PC-9 (cell line): Measurements from ENCODE around the gene CACNA2D4. TPM values are rescaled to one million over a fixed set of nuclear protein-coding genes. Genes with fewer than 3 reads are reported as not detected.
"Not testable (repeated sequence)": the region's sequence is repeated elsewhere in the genome, so short reads cannot be mapped to it uniquely, and the experiment has no call there.

Experiments
- BruUV-seq: library from RNA; stranded (reverse); fragments of 400-500 nt; replicated peaks from 2 replicates; lab custom pipeline; 2021; lab: Mats Ljungman, UMichigan
- CTCF ChIA-PET: fragments of 300-600 bp; sonication (Branson Sonifier 250); formaldehyde crosslinking; loops from one replicate; lab custom pipeline; 2022; ENCODE audit warnings: antibody characterized with exemption; lab: Charles Lee
- POLR2A ChIA-PET: fragments of 300-600 bp; sonication (Branson Sonifier 250); formaldehyde crosslinking; loops from one replicate; lab custom pipeline; 2022; ENCODE audit warnings: antibody characterized with exemption; ENCODE audit not compliant: unreplicated experiment; lab: Charles Lee
- DNase-seq, 2 experiments: peaks; one replicate each; pipeline versions ENCODE4 v3.0.0 to v3.0.0-alpha.2; 2015 to 2022; ENCODE audit warnings: mixed read lengths in 1 of 2
- H2AFZ ChIP-seq: fragments of 200-600 bp; sonication (generic); 2 replicates; pipeline ENCODE4 v1.8.1; 2017; ENCODE audit warnings: antibody characterized with exemption
- H3F3A ChIP-seq: fragments of 200-600 bp; sonication (generic); 2 replicates; pipeline ENCODE4 v1.8.1; 2017; ENCODE audit warnings: antibody characterized with exemption, mild to moderate bottlenecking, low read depth; ENCODE audit not compliant: insufficient read depth
- H3K27ac ChIP-seq: fragments of 200-600 bp; sonication (generic); 2 replicates; pipeline ENCODE4 v1.6.1; 2016; ENCODE audit warnings: mixed run types
- H3K27me3 ChIP-seq: fragments of 200-600 bp; sonication (generic); 2 replicates; pipeline ENCODE4 v1.6.1; 2016; ENCODE audit warnings: low read depth, mixed run types; ENCODE audit not compliant: insufficient read depth
- H3K36me3 ChIP-seq: fragments of 200-600 bp; sonication (generic); 2 replicates; pipeline ENCODE4 v1.6.1; 2016; ENCODE audit warnings: low read depth, mixed run types
- H3K4me1 ChIP-seq: fragments of 200-600 bp; sonication (generic); replicated peaks from 2 replicates; pipeline ENCODE4 v1.6.1; 2016; ENCODE audit warnings: mixed run types; ENCODE audit not compliant: insufficient read depth
- H3K4me2 ChIP-seq: fragments of 200-600 bp; sonication (generic); 2 replicates; pipeline ENCODE4 v1.6.1; 2017; ENCODE audit warnings: mixed run types
- H3K4me3 ChIP-seq: fragments of 200-600 bp; sonication (generic); 2 replicates; pipeline ENCODE4 v1.6.1; 2016; ENCODE audit warnings: mixed run types
- H3K79me2 ChIP-seq: fragments of 200-600 bp; sonication (generic); 2 replicates; pipeline ENCODE4 v1.6.1; 2017; ENCODE audit warnings: low read depth, mixed run types
- H3K9me2 ChIP-seq: fragments of 200-600 bp; sonication (generic); 2 replicates; pipeline ENCODE4 v1.8.1; 2017; ENCODE audit warnings: mild to moderate bottlenecking; ENCODE audit not compliant: insufficient read depth
- H3K9me3 ChIP-seq: fragments of 200-600 bp; sonication (generic); 2 replicates; pipeline ENCODE4 v1.8.1; 2016; ENCODE audit warnings: low read depth; ENCODE audit not compliant: insufficient read depth
- H4K20me1 ChIP-seq: fragments of 200-600 bp; sonication (generic); 2 replicates; pipeline ENCODE4 v1.8.1; 2017; ENCODE audit not compliant: insufficient read depth
- EZH2 ChIP-seq: fragments of 200-600 bp; sonication (generic); IDR thresholded peaks from 2 replicates; pipeline ENCODE4 v1.8.0; 2017; ENCODE audit warnings: antibody characterized with exemption, low read depth
- intact Hi-C: fragments of 100-400 bp; cut with micrococcal nuclease; formaldehyde crosslinking; loops from one replicate; pipeline ENCODE4 v1.10.0; 2022; ENCODE audit not compliant: unreplicated experiment
- total RNA-seq: library from RNA; stranded (reverse); gene quantifications from 2 replicates; pipeline ENCODE4 v1.2.3, GENCODE V29; 2021
- TF ChIP-seq, protein P1 (sequence below): fragments of 200-600 bp; sonication (generic); conservative IDR thresholded peaks from 2 replicates; pipeline ENCODE4 v1.6.1; 2017; ENCODE audit warnings: mixed run types, antibody characterized with exemption, mild to moderate bottlenecking, moderate library complexity

CACNA2D4 gene
- total RNA-seq, 1 experiment from 2014 or later = not detected

DNA sequence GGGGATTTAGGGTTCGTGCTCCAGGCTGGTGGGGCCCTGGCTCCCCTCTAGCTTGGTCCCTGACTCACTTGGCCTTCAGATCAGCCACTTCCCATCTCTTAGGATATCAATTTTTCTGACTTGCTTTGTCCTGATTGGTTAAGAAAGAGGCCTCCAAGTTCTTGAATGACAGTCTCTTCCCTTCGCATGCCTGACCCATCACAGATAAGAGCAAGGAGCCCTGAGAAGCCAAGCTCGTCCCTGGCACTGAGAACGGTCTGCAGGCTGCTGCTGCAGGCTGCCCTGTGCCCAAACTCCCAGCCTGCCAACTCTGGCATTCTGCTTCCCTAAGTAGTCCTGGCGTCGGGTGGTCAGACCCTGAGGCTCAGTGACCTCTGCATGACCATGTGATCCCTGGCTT lies 98.9 kb downstream of the CACNA2D4 start:
- intact Hi-C loops = no loop called here
- BruUV-seq = no TSS peak
- Histone ChIP-seq H3K4me1 (no peaks in the 10 kb centered on the region), H4K20me1 (no peaks in the 10 kb centered on the region), H3K4me2 (no peak overlapping the region), H3K27me3 (peaks cover 87% of the 10 kb centered on the region), H2AFZ (no peak overlapping the region), H3K27ac (no peak overlapping the region), H3K9me2 (no peaks in the 10 kb centered on the region), H3K79me2 (no peaks in the 10 kb centered on the region), H3K36me3 (no peaks in the 10 kb centered on the region), H3K4me3 (no peak overlapping the region), H3K9me3 (no peaks in the 10 kb centered on the region), H3F3A (no peaks in the 10 kb centered on the region)
- no peak for DNase-seq
- ChIA-PET POLR2A (no interaction called here), CTCF (no interaction called here)
- no peak for TF ChIP-seq EZH2
- TF ChIP-seq, protein P1, sequence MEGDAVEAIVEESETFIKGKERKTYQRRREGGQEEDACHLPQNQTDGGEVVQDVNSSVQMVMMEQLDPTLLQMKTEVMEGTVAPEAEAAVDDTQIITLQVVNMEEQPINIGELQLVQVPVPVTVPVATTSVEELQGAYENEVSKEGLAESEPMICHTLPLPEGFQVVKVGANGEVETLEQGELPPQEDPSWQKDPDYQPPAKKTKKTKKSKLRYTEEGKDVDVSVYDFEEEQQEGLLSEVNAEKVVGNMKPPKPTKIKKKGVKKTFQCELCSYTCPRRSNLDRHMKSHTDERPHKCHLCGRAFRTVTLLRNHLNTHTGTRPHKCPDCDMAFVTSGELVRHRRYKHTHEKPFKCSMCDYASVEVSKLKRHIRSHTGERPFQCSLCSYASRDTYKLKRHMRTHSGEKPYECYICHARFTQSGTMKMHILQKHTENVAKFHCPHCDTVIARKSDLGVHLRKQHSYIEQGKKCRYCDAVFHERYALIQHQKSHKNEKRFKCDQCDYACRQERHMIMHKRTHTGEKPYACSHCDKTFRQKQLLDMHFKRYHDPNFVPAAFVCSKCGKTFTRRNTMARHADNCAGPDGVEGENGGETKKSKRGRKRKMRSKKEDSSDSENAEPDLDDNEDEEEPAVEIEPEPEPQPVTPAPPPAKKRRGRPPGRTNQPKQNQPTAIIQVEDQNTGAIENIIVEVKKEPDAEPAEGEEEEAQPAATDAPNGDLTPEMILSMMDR = no peak

- no peaks in the 10 kb centered on the region for H3K4me1 ChIP-seq
- H2AFZ ChIP-seq = no peak overlapping the region
- no peaks in the 10 kb centered on the region for H3K36me3 ChIP-seq
- intact Hi-C loops = no loop called here
- no peak overlapping the region for H3K27ac ChIP-seq
- no peaks in the 10 kb centered on the region for H3F3A ChIP-seq
- H4K20me1 ChIP-seq = no peaks in the 10 kb centered on the region
- no peak overlapping the region for H3K4me2 ChIP-seq
- H3K4me3 ChIP-seq = no peak overlapping the region
- H3K79me2 ChIP-seq = no peaks in the 10 kb centered on the region
- H3K27me3 ChIP-seq = peaks cover 87% of the 10 kb centered on the region
- CTCF ChIA-PET = no interaction called here
- H3K9me3 ChIP-seq = no peaks in the 10 kb centered on the region
- no peaks in the 10 kb centered on the region for H3K9me2 ChIP-seq
- no peak for TF ChIP-seq EZH2
- TF ChIP-seq, protein P1 = no peak
- POLR2A ChIA-PET = interaction anchor here (0.6 kb wide), 1 partner anchor 157 kb away, joined by 3 read pairs; no protein-coding TSS in a partner anchor
- no peak for DNase-seq
- no TSS peak for BruUV-seq
These were observed 99.4 kb downstream of the CACNA2D4 start for GRCh38 chr12:1819050-1819449.

DNA sequence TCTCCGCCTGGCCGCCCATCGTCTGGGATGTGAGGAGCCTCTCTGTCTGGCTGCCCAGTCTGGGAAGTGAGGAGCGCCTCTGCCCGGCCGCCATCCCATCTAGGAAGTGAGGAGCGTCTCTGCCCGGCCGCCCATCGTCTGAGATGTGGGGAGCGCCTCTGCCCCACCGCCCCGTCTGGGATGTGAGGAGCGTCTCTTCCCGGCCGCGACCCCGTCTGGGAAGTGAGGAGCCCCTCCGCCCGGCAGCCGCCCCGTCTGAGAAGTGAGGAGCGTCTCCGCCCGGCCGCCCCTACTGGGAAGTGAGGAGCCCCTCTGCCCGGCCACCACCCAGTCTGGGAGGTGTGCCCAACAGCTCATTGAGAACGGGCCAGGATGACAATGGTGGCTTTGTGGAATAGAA lies 100.5 kb downstream of the CACNA2D4 start:
- intact Hi-C loops, H3K4me2 ChIP-seq, H3K9me2 ChIP-seq, H3K27ac ChIP-seq, H3K79me2 ChIP-seq, DNase-seq, H3K4me1 ChIP-seq, H3K36me3 ChIP-seq, H3K4me3 ChIP-seq, POLR2A ChIA-PET, H3K9me3 ChIP-seq, H2AFZ ChIP-seq, H3F3A ChIP-seq, H4K20me1 ChIP-seq, BruUV-seq, CTCF ChIA-PET: not testable (repeated sequence)
- H3K27me3 ChIP-seq = peaks cover 87% of the 10 kb centered on the region

DNA sequence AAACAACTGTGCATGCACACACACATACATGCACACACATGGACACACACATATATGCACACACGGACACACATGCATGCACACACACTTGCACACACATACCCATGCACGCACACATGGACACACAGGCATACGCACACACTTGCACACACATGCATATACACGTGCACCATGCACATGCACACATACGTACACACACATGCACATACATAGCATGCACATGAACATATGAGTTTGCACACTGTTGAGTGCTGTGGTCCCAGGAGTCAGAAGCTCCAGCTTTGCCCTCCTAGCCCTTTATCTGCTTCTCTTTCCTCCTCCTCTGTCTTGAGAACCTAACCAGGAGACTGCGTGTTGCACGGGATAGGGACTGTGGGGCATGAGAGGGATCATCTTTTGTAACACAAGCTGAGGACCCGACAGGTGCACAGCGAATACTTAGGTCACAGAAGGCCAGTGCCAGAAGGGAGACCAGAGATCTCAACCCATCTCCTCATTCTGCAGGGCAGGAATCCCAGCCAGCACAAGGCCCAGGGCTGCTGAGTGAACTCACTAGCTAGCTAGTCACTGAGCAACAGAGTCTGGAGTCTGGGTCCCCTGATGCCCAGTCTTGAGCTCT lies 101.6 kb downstream of the CACNA2D4 start:
- Histone ChIP-seq H2AFZ (no peak overlapping the region), H4K20me1 (no peaks in the 10 kb centered on the region), H3K4me2 (no peak overlapping the region), H3F3A (no peaks in the 10 kb centered on the region), H3K79me2 (no peaks in the 10 kb centered on the region), H3K9me3 (no peaks in the 10 kb centered on the region), H3K27ac (no peak overlapping the region), H3K36me3 (no peaks in the 10 kb centered on the region), H3K4me3 (no peak overlapping the region), H3K4me1 (no peaks in the 10 kb centered on the region), H3K9me2 (no peaks in the 10 kb centered on the region), H3K27me3 (peaks cover 87% of the 10 kb centered on the region)
- CTCF ChIA-PET = no interaction called here
- intact Hi-C loops = no loop called here
- no TSS peak for BruUV-seq
- POLR2A ChIA-PET = interaction anchor here (0.5 kb wide), 1 partner anchor 214 kb away, joined by 3 read pairs; no protein-coding TSS in a partner anchor
- no peak for DNase-seq
- no peak for TF ChIP-seq EZH2
